BLaER1 (cell line): ENCODE data around the gene LIFR.
"Not testable (repeated sequence)": the region's sequence is repeated elsewhere in the genome, so short reads cannot be mapped to it uniquely, and the experiment has no call there.

Experiments used
- H3K27ac ChIP-seq: shearing (Covaris generic); formaldehyde crosslinking; 2 replicates; pipeline ENCODE4 v1.8.1; 2022
- H3K27me3 ChIP-seq: shearing (Covaris generic); formaldehyde crosslinking; 2 replicates; pipeline ENCODE4 v1.8.1; 2022
- H3K36me3 ChIP-seq: shearing (Covaris generic); formaldehyde crosslinking; 2 replicates; pipeline ENCODE4 v1.8.1; 2022
- H3K4me1 ChIP-seq: shearing (Covaris generic); formaldehyde crosslinking; 2 replicates; pipeline ENCODE4 v1.8.1; 2022
- H3K4me2 ChIP-seq: shearing (Covaris generic); formaldehyde crosslinking; 2 replicates; pipeline ENCODE4 v1.8.1; 2022
- H3K4me3 ChIP-seq: shearing (Covaris generic); formaldehyde crosslinking; 2 replicates; pipeline ENCODE4 v1.8.1; 2022
- H3K9ac ChIP-seq: shearing (Covaris generic); formaldehyde crosslinking; 2 replicates; pipeline ENCODE4 v1.8.1; 2022
- H3K9me3 ChIP-seq: shearing (Covaris generic); formaldehyde crosslinking; 2 replicates; pipeline ENCODE4 v1.8.1; 2022
- H4K20me1 ChIP-seq: shearing (Covaris generic); formaldehyde crosslinking; 2 replicates; pipeline ENCODE4 v1.8.1; 2022
- Cebpa-rat ChIP-seq: shearing (Covaris generic); IDR thresholded peaks from 2 replicates; pipeline ENCODE4 v1.8.1; 2022

Gene LIFR

DNA sequence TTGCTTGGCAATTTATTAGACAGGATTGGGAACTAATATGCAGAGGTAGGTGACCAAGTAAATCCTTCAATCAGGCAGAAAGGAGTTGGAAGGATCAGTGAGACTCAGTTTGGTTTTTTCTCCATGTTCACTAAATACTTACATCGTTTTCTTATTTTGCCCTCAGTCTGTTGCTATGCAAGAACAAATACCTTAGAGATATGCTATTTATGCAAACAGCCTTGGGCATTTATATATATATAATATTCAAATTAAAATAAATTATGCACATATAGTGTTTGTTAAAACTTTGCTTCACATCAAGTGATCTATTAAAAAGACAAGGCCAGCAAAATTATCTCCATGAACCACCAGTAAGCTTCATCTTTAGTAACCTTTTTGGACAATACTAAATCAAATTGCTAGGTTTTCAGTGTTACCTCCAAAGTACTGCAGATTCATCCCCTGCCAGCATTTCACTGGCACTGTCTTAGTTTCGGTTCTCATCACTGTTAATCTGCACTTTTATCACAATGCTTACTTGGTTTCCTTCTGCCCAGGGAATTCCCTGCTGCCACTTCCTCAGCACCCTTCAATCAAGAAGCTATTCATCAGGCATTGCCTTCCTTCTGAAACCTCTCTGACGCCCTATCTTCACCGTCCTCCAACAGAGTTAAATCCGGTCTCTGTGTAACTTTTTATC lies 26.0 kb upstream of the LIFR start:
- H4K20me1 ChIP-seq = no peaks in the 10 kb centered on the region
- H3K27me3 ChIP-seq = no peaks in the 10 kb centered on the region
- H3K36me3 ChIP-seq = no peaks in the 10 kb centered on the region
- H3K9me3 ChIP-seq = no peaks in the 10 kb centered on the region
- no peak overlapping the region for H3K4me2 ChIP-seq
- no peak for TF ChIP-seq Cebpa-rat
- no peak overlapping the region for H3K4me3 ChIP-seq
- no peak overlapping the region for H3K9ac ChIP-seq
- H3K4me1 ChIP-seq = peaks cover 5% of the 10 kb centered on the region; the same call in 1 of the 2 replicates
- H3K27ac ChIP-seq = no peak overlapping the region

GRCh38 chr5:38581597-38581996 lies 25.2 kb upstream of the LIFR start:
- H3K27ac ChIP-seq = no peak overlapping the region
- TF ChIP-seq Cebpa-rat = no peak
- no peaks in the 10 kb centered on the region for H3K9me3 ChIP-seq
- H4K20me1 ChIP-seq = no peaks in the 10 kb centered on the region
- H3K4me3 ChIP-seq = no peak overlapping the region
- H3K4me1 ChIP-seq = peaks cover 5% of the 10 kb centered on the region; the same call in 1 of the 2 replicates
- H3K9ac ChIP-seq = no peak overlapping the region
- no peak overlapping the region for H3K4me2 ChIP-seq
- no peaks in the 10 kb centered on the region for H3K27me3 ChIP-seq
- no peaks in the 10 kb centered on the region for H3K36me3 ChIP-seq

DNA sequence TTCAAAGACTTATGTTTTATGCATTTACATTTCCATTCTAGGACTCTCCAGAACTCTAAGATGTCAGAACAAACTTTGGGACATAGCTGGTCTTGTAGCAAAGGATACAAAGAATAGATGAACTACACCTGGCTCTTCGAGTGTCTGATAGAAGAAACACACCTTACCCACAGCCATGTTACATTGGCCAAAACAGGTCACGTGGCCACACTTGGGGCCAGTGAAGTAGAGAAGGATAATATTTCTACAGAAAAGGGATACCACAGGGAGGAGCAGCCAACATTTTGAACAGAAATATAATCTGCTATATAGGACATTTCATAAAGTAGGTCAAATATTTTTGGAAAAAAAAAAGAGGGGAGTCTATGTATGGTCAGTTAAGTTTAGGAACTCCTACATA lies 22.7 kb upstream of the LIFR start:
- H4K20me1 ChIP-seq = no peaks in the 10 kb centered on the region
- no peak for TF ChIP-seq Cebpa-rat

DNA sequence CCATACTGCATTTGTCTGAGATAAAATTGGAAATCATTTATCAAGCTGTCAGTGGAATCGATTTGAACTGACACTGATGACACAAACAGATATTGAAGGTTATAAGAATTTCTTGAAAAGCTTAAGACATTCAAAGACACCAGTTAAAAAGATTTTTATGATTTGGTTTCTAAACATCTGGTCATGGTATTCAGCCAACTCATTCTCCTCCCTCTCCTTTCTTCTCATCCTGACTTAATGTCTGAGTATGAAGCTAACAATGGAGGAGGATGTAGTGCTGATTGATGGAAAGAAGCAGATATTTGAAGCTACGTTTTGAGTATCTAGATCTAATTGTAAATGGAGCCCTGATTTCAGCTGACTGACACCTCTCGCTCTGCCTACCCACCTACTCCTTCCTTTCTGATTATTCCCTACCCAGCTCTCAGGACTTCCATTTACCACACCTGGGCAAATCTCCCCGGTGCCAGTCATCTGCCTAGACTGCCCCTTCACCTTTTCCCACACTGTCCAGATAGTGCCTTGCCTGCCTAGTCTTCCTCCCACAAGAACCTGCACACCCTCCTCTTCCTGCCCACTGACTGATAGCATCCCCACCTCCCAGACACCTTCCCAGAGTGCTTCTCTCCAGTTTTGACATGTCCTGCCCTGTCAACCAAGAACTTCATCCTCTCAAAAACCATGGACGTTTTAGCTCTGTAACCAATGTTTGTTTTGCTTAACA lies 20.7 kb upstream of the LIFR start:
- no peak overlapping the region for H3K27ac ChIP-seq
- H3K36me3 ChIP-seq = no peaks in the 10 kb centered on the region
- no peak overlapping the region for H3K4me2 ChIP-seq
- no peaks in the 10 kb centered on the region for H4K20me1 ChIP-seq
- no peak overlapping the region for H3K9ac ChIP-seq
- no peaks in the 10 kb centered on the region for H3K4me1 ChIP-seq
- H3K27me3 ChIP-seq = no peaks in the 10 kb centered on the region
- H3K9me3 ChIP-seq = no peaks in the 10 kb centered on the region
- no peak for TF ChIP-seq Cebpa-rat
- no peak overlapping the region for H3K4me3 ChIP-seq

More for the DNA sequence above, 22.7 kb upstream of the LIFR start:
- no peaks in the 10 kb centered on the region for H3K36me3 ChIP-seq
- H3K4me1 ChIP-seq = no peaks in the 10 kb centered on the region
- no peak overlapping the region for H3K4me3 ChIP-seq
- no peak overlapping the region for H3K27ac ChIP-seq
- H3K9me3 ChIP-seq = no peaks in the 10 kb centered on the region
- no peak overlapping the region for H3K4me2 ChIP-seq
- H3K9ac ChIP-seq = no peak overlapping the region
- H3K27me3 ChIP-seq = no peaks in the 10 kb centered on the region

GRCh38 chr5:38576442-38576841 lies 20.0 kb upstream of the LIFR start:
- no peaks in the 10 kb centered on the region for H3K9me3 ChIP-seq

GRCh38 chr5:38575476-38575875 lies 19.0 kb upstream of the LIFR start:
- no peaks in the 10 kb centered on the region for H3K9me3 ChIP-seq
- no peaks in the 10 kb centered on the region for H3K4me1 ChIP-seq
- no peak overlapping the region for H3K4me3 ChIP-seq
- H4K20me1 ChIP-seq = no peaks in the 10 kb centered on the region
- H3K4me2 ChIP-seq = no peak overlapping the region
- no peaks in the 10 kb centered on the region for H3K27me3 ChIP-seq
- H3K27ac ChIP-seq = no peak overlapping the region
- H3K9ac ChIP-seq = no peak overlapping the region
- no peak for TF ChIP-seq Cebpa-rat
- H3K36me3 ChIP-seq = no peaks in the 10 kb centered on the region

More at GRCh38 chr5:38576442-38576841, 20.0 kb upstream of the LIFR start:
- H3K36me3 ChIP-seq = no peaks in the 10 kb centered on the region
- H3K9ac ChIP-seq = no peak overlapping the region
- no peaks in the 10 kb centered on the region for H3K27me3 ChIP-seq
- no peak for TF ChIP-seq Cebpa-rat
- no peaks in the 10 kb centered on the region for H4K20me1 ChIP-seq
- no peak overlapping the region for H3K4me2 ChIP-seq
- H3K4me3 ChIP-seq = no peak overlapping the region
- H3K4me1 ChIP-seq = no peaks in the 10 kb centered on the region
- H3K27ac ChIP-seq = no peak overlapping the region

DNA sequence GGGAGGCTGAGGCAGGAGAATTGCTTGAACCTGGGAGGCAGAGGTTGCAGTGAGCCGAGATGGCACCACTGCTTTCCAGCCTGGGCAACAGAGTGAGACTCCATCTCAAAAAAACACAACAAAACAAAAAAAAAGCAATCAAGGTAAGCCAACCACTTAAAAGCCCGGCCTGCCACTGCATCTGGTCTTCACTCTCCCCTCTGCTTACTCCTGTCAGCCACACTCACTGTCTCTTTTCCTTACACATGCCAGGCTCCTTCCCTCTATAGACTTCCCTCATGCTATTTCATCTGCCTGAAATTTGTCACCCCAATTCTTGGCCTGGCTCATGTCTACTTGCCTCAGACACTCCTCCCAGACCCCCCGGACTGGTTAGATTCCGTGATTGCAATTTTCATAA lies 17.6 kb upstream of the LIFR start:
- no peaks in the 10 kb centered on the region for H3K27me3 ChIP-seq
- H3K4me3 ChIP-seq = no peak overlapping the region
- no peak overlapping the region for H3K9ac ChIP-seq
- no peaks in the 10 kb centered on the region for H3K36me3 ChIP-seq
- no peaks in the 10 kb centered on the region for H3K9me3 ChIP-seq
- TF ChIP-seq Cebpa-rat = no peak
- H4K20me1 ChIP-seq = no peaks in the 10 kb centered on the region
- H3K27ac ChIP-seq = no peak overlapping the region
- no peaks in the 10 kb centered on the region for H3K4me1 ChIP-seq
- no peak overlapping the region for H3K4me2 ChIP-seq

GRCh38 chr5:38573521-38573920 lies 17.1 kb upstream of the LIFR start:
- TF ChIP-seq Cebpa-rat = no peak
- H3K9ac ChIP-seq = no peak overlapping the region
- no peaks in the 10 kb centered on the region for H3K36me3 ChIP-seq
- H3K4me1 ChIP-seq = no peaks in the 10 kb centered on the region
- no peaks in the 10 kb centered on the region for H3K27me3 ChIP-seq
- no peak overlapping the region for H3K4me2 ChIP-seq
- no peaks in the 10 kb centered on the region for H3K9me3 ChIP-seq
- H3K4me3 ChIP-seq = no peak overlapping the region
- no peak overlapping the region for H3K27ac ChIP-seq
- H4K20me1 ChIP-seq = no peaks in the 10 kb centered on the region

DNA sequence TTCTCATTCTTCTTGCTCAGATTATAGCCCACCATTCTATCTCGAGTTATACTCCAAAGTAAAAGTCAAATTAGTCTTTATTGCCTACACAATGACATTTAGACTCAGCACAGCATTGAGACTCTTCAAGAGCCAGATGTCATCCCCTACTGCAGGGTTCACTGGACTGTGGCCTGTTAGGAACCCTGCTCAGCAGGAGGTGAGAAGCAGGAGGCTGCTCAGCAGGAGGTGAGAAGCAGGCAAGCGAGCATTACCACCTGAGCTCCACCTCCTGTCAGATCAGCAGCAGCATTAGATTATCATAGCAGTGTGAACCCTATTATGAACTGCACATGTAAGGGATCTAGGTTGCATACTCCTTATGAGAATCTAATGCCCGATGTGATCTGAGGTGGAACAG lies 12.7 kb upstream of the LIFR start:
- no peak overlapping the region for H3K4me2 ChIP-seq
- no peaks in the 10 kb centered on the region for H3K4me1 ChIP-seq
- no peak overlapping the region for H3K4me3 ChIP-seq
- no peak overlapping the region for H3K9ac ChIP-seq
- H4K20me1 ChIP-seq = no peaks in the 10 kb centered on the region
- H3K36me3 ChIP-seq = no peaks in the 10 kb centered on the region
- no peak overlapping the region for H3K27ac ChIP-seq
- H3K9me3 ChIP-seq = no peaks in the 10 kb centered on the region
- no peak for TF ChIP-seq Cebpa-rat
- no peaks in the 10 kb centered on the region for H3K27me3 ChIP-seq

GRCh38 chr5:38567306-38567705 lies 10.9 kb upstream of the LIFR start:
- not testable (repeated sequence) for H3K4me3 ChIP-seq, H3K9me3 ChIP-seq, H4K20me1 ChIP-seq, H3K27ac ChIP-seq, H3K4me2 ChIP-seq, H3K36me3 ChIP-seq, H3K27me3 ChIP-seq, H3K9ac ChIP-seq, H3K4me1 ChIP-seq

DNA sequence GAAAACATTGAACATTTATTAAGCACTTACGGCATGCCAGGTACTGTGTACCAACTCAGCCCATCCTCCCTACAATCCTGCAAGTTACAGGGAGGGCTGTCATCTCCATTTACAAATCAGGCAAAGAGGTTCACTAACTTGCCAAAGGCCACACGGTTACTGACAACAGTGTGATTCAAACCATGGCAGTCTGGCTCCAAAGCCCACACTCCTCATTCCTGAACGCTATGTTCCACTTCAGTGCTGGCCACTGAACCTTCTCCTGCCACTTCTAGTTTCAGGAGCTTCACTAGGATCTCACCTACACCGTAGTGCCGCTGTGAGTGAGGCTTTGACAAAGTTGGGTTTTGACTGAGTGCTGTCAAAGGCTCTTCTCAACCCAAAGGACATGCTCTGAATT lies 7.2 kb upstream of the LIFR start:
- Histone ChIP-seq H3K4me1 (no peaks in the 10 kb centered on the region), H3K9ac (no peak overlapping the region), H3K9me3 (no peaks in the 10 kb centered on the region), H3K4me3 (no peak overlapping the region), H3K27ac (no peak overlapping the region), H3K27me3 (no peaks in the 10 kb centered on the region), H4K20me1 (no peaks in the 10 kb centered on the region), H3K36me3 (no peaks in the 10 kb centered on the region), H3K4me2 (no peak overlapping the region)
- no peak for TF ChIP-seq Cebpa-rat
